ENCODE results near the gene GNG3. TPM values are rescaled to one million over a fixed set of nuclear protein-coding genes. Genes with fewer than 3 reads are reported as not detected.

GNG3 gene
- total and polyA plus RNA-seq, 2 experiments from 2014 or later: 3.0 TPM; not detected in 1

GRCh38 chr11:62706850-62707247 lies 627 bp upstream of the GNG3 start:
- no peak for TF ChIP-seq CTCF (IDR thresholded peaks at IDR 0.05; ENCODE audit: low read depth, low read length)
- Histone ChIP-seq H3K27me3 (no peaks in the 10 kb centered on the region), H3K4me1 (ENCODE audit: low read depth) (peaks cover 25% of the 10 kb centered on the region)

GRCh38 chr11:62708392-62708791 lies 916 bp downstream of the GNG3 start:
- Histone ChIP-seq H3K4me3 (peak overlapping the region; percentile 32), H3K27ac (peak overlapping the region; percentile 99), H3K27me3 (no peaks in the 10 kb centered on the region), H3K4me1 (ENCODE audit: low read depth) (peaks cover 25% of the 10 kb centered on the region), H3K36me3 (peaks cover 19% of the 10 kb centered on the region), H3K9me3 (ENCODE audit: low read depth) (no peaks in the 10 kb centered on the region)
- TF ChIP-seq CTCF (IDR thresholded peaks at IDR 0.05; ENCODE audit: low read depth, low read length): no peak
- no peak for DNase-seq (ENCODE audit: low read depth in 1 of 2, low spot score in 1 of 2)

More at GRCh38 chr11:62706850-62707247, 627 bp upstream of the GNG3 start:
- Histone ChIP-seq H3K4me3 (peak overlapping the region; percentile 41), H3K27ac (peak overlapping the region; percentile 77), H3K9me3 (ENCODE audit: low read depth) (no peaks in the 10 kb centered on the region), H3K36me3 (peaks cover 5% of the 10 kb centered on the region)
- no peak for DNase-seq (ENCODE audit: low read depth in 1 of 2, low spot score in 1 of 2)

- Histone ChIP-seq H3K27me3 (no peaks in the 10 kb centered on the region), H3K9me3 (ENCODE audit: low read depth) (no peaks in the 10 kb centered on the region), H3K4me3 (peak overlapping the region; percentile 32), H3K36me3 (peaks cover 20% of the 10 kb centered on the region), H3K27ac (peak overlapping the region; percentile 99), H3K4me1 (ENCODE audit: low read depth) (peaks cover 25% of the 10 kb centered on the region)
- TF ChIP-seq CTCF (IDR thresholded peaks at IDR 0.05; ENCODE audit: low read depth, low read length): no peak
- no peak for DNase-seq (ENCODE audit: low read depth in 1 of 2, low spot score in 1 of 2)
Observed at GRCh38 chr11:62708793-62709192, 1.3 kb downstream of the GNG3 start.

GRCh38 chr11:62709247-62710000 lies 1.9 kb downstream of the GNG3 start:
- H3K36me3 ChIP-seq: peaks cover 27% of the 10 kb centered on the region
- H3K9me3 ChIP-seq (ENCODE audit: low read depth): no peaks in the 10 kb centered on the region
- peak overlapping the region; percentile 99 for H3K27ac ChIP-seq
- no peaks in the 10 kb centered on the region for H3K27me3 ChIP-seq
- TF ChIP-seq CTCF (IDR thresholded peaks at IDR 0.05; ENCODE audit: low read depth, low read length): no peak
- H3K4me1 ChIP-seq (ENCODE audit: low read depth): peaks cover 25% of the 10 kb centered on the region
- peak overlapping the region; percentile 32 for H3K4me3 ChIP-seq
- DNase-seq (ENCODE audit: low read depth in 1 of 2, low spot score in 1 of 2): peak; percentile 99

GRCh38 chr11:62710001-62710345 lies 2.5 kb downstream of the GNG3 start:
- peak in 1 of 2 donors; percentile 48 for DNase-seq (ENCODE audit: low read depth in 1 of 2, low spot score in 1 of 2)
- H3K9me3 ChIP-seq (ENCODE audit: low read depth): no peaks in the 10 kb centered on the region
- TF ChIP-seq CTCF (IDR thresholded peaks at IDR 0.05; ENCODE audit: low read depth, low read length): no peak
- peak overlapping the region; percentile 32 for H3K4me3 ChIP-seq
- H3K27ac ChIP-seq: peak overlapping the region; percentile 99
- H3K4me1 ChIP-seq (ENCODE audit: low read depth): peaks cover 25% of the 10 kb centered on the region
- H3K27me3 ChIP-seq: no peaks in the 10 kb centered on the region
- peaks cover 32% of the 10 kb centered on the region for H3K36me3 ChIP-seq

Measured in cardiac muscle cell (in vitro differentiated cells and primary cell).